HG02943 (cell line): ENCODE measurements around the gene PPFIA4.

Experiments
- ATAC-seq: cut with Tn5 transposase; IDR thresholded peaks from one replicate; pipeline ENCODE4 v1.9.1; 2021; ENCODE audit warnings: mild to moderate bottlenecking, low read depth, moderate library complexity; ENCODE audit not compliant: unreplicated experiment

The PPFIA4 gene

GRCh38 chr1:203081465-203082230 is 55.4 kb downstream of the PPFIA4 start:
- no peak for ATAC-seq

GRCh38 chr1:203082231-203082505 is 55.9 kb downstream of the PPFIA4 start:
- no peak for ATAC-seq

- ATAC-seq = no peak
These were observed 56.5 kb downstream of the PPFIA4 start for GRCh38 chr1:203082571-203083462.

GRCh38 chr1:203083463-203083921 is 57.2 kb downstream of the PPFIA4 start:
- ATAC-seq = no peak

- no peak for ATAC-seq
These were observed 58.6 kb downstream of the PPFIA4 start for GRCh38 chr1:203084588-203085527.

GRCh38 chr1:203085528-203086406 is 59.5 kb downstream of the PPFIA4 start, which contains the start of gene MYOG:
TSS of gene MYOG (minus strand) at chr1:203086012. CDS start at chr1:203085961, 51 bp downstream.
- no peak for ATAC-seq

- ATAC-seq = no peak
These were observed 60.9 kb downstream of the PPFIA4 start for GRCh38 chr1:203086992-203087763.

GRCh38 chr1:203088441-203088840 is 62.1 kb downstream of the PPFIA4 start:
- ATAC-seq = no peak

- no peak for ATAC-seq
These were observed 62.8 kb downstream of the PPFIA4 start for GRCh38 chr1:203089001-203089650.

GRCh38 chr1:203089651-203090045 is 63.4 kb downstream of the PPFIA4 start:
- ATAC-seq = no peak

- no peak for ATAC-seq
These were observed 64.3 kb downstream of the PPFIA4 start for GRCh38 chr1:203090421-203091198.

GRCh38 chr1:203091199-203091477 is 64.8 kb downstream of the PPFIA4 start:
- ATAC-seq = no peak

GRCh38 chr1:203091761-203092330 is 65.6 kb downstream of the PPFIA4 start:
- ATAC-seq = no peak

GRCh38 chr1:203093754-203094410 is 67.6 kb downstream of the PPFIA4 start:
- no peak for ATAC-seq

GRCh38 chr1:203095061-203095690 is 68.9 kb downstream of the PPFIA4 start:
- ATAC-seq = no peak

- ATAC-seq = no peak
These were observed 70.3 kb downstream of the PPFIA4 start for GRCh38 chr1:203096566-203096965.
